Activated naive CD8-positive, alpha-beta T cell treated with anti-CD3 and anti-CD28 coated beads for 36 hours (primary cell): Measurements from ENCODE around the gene SAFB. TPM values are rescaled to one million over a fixed set of nuclear protein-coding genes. Genes with fewer than 3 reads are reported as not detected.

Source experiments
- DNase-seq: peaks from one replicate; pipeline ENCODE4 v3.0.0; 2021
- H3K27ac Mint-ChIP-seq: one replicate; pipeline ENCODE4 v1.8.0; 2022; ENCODE audit warnings: mild to moderate bottlenecking, moderate library complexity, mixed read lengths
- H3K27me3 Mint-ChIP-seq: one replicate; pipeline ENCODE4 v1.8.0; 2022; ENCODE audit warnings: mild to moderate bottlenecking, mixed read lengths
- H3K36me3 Mint-ChIP-seq: one replicate; pipeline ENCODE4 v1.8.0; 2021; ENCODE audit warnings: mild to moderate bottlenecking, mixed read lengths
- H3K4me1 Mint-ChIP-seq: one replicate; pipeline ENCODE4 v1.8.0; 2021; ENCODE audit warnings: mixed read lengths
- H3K4me3 Mint-ChIP-seq: one replicate; pipeline ENCODE4 v1.8.0; 2022; ENCODE audit warnings: mild to moderate bottlenecking, moderate library complexity, mixed read lengths
- H3K9me3 Mint-ChIP-seq: one replicate; pipeline ENCODE4 v1.8.0; 2022; ENCODE audit warnings: mixed read lengths
- total RNA-seq, 2 experiments: library from RNA; stranded (reverse); gene quantifications; one replicate each; pipeline ENCODE4 v1.2.3, GENCODE V29; 2021

Gene SAFB
- 100 to 1,000 TPM; 123 to 133 TPM for total RNA-seq

DNA sequence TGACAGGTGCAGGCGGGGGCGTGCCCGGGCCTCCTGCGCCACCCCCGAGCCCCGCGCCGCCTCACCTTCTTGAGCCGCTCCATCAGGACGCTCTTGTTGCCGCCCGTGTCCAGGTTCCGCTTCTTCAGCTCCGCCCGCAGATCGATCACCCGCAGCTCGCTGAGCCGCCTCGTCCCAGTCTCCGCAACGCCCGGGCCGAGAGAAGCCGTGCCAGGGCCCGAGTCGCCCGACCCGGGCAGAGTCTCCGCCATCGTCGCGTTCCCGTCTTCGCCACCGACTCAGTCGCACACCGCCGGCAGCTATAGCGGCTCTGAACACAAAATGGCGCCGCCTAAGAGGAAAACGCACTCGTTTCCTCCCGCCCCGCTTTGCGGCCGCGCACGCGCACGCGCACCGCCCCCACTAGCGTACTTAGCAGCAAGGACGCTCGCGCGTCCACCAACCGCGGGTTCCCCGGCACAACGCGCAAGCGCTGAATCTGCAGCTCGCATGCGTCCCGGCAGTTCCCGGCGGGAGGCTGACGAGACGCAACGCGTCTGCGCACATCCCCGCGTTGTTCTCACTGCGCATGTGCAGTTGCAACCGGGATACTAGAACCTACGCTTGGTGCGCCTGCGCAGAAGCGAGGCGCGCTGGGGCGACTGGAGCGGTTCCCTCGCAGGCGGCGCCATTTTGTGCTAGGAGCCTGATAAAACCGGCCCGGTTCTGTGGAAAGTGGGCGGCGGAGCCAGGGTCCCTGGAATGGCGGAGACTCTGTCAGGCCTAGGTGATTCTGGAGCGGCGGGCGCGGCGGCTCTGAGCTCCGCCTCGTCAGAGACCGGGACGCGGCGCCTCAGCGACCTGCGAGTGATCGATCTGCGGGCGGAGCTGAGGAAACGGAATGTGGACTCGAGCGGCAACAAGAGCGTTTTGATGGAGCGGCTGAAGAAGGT, at the start of gene SAFB, which contains the start of gene SAFB2:
SAFB (plus strand) TSS at position 619 of the 932 bp plus-strand sequence; CDS start at position 742, 123 bp downstream.
SAFB2 (minus strand) TSS at position 312 of the 932 bp plus-strand sequence; CDS start at position 251, 61 bp downstream.
- H3K27ac Mint-ChIP-seq = peak within 1 kb of the TSS; percentile 100
- peak within 1 kb of the TSS; percentile 100 for H3K4me3 Mint-ChIP-seq
- no peaks in the 10 kb centered on the region for H3K9me3 Mint-ChIP-seq
- peaks cover 69% of the 10 kb centered on the region for H3K36me3 Mint-ChIP-seq
- H3K4me1 Mint-ChIP-seq = peaks cover 56% of the 10 kb centered on the region
- peak; percentile 100 for DNase-seq
- peaks cover 6% of the 10 kb centered on the region for H3K27me3 Mint-ChIP-seq

- Mint-ChIP-seq H3K27ac (no peak overlapping the region), H3K4me3 (no peak overlapping the region), H3K4me1 (peaks cover 5% of the 10 kb centered on the region), H3K9me3 (no peaks in the 10 kb centered on the region), H3K36me3 (peaks cover 2% of the 10 kb centered on the region), H3K27me3 (no peaks in the 10 kb centered on the region)
- no peak for DNase-seq
These were observed 47.3 kb upstream of the SAFB start for GRCh38 chr19:5575590-5575989.

- Mint-ChIP-seq H3K9me3 (no peaks in the 10 kb centered on the region), H3K27ac (no peak overlapping the region), H3K4me3 (no peak overlapping the region), H3K36me3 (peaks cover 4% of the 10 kb centered on the region), H3K4me1 (peaks cover 5% of the 10 kb centered on the region), H3K27me3 (no peaks in the 10 kb centered on the region)
- peak; percentile 73 for DNase-seq
These were observed 44.6 kb upstream of the SAFB start for GRCh38 chr19:5578097-5578846.

DNA sequence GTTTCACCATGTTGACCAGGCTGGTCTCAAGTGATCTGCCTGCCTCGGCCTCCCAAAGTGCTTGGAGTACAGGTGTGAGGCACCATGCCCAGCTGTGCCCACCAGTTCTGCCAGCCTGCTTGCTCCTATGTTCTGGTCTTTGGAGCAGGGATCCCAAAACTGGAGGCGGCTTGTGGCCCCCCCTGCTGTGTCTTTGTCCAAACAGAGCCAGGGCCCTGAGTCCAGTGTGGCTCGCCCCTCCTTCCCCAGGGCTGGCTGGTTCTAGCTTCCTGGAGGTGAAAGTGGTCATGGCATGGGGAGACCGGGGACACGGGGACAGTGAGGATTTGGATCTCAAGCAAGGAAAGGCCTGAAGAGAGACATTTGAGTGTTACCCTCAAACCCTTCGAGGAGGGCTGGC, 43.6 kb upstream of the SAFB start:
- Mint-ChIP-seq H3K4me1 (peaks cover 5% of the 10 kb centered on the region), H3K36me3 (peaks cover 4% of the 10 kb centered on the region), H3K4me3 (no peak overlapping the region), H3K27me3 (no peaks in the 10 kb centered on the region), H3K9me3 (no peaks in the 10 kb centered on the region), H3K27ac (no peak overlapping the region)
- DNase-seq = no peak

GRCh38 chr19:5579697-5580096, 43.2 kb upstream of the SAFB start:
- Mint-ChIP-seq H3K4me1 (peaks cover 5% of the 10 kb centered on the region), H3K4me3 (no peak overlapping the region), H3K36me3 (peaks cover 2% of the 10 kb centered on the region), H3K9me3 (no peaks in the 10 kb centered on the region), H3K27ac (no peak overlapping the region), H3K27me3 (no peaks in the 10 kb centered on the region)
- DNase-seq = no peak

- Mint-ChIP-seq H3K4me3 (no peak overlapping the region), H3K4me1 (peaks cover 5% of the 10 kb centered on the region), H3K27me3 (no peaks in the 10 kb centered on the region), H3K27ac (no peak overlapping the region), H3K36me3 (peaks cover 2% of the 10 kb centered on the region), H3K9me3 (no peaks in the 10 kb centered on the region)
- no peak for DNase-seq
These were observed 42.7 kb upstream of the SAFB start for GRCh38 chr19:5580161-5580571.

- Mint-ChIP-seq H3K4me1 (peaks cover 16% of the 10 kb centered on the region), H3K27me3 (no peaks in the 10 kb centered on the region), H3K36me3 (peaks cover 25% of the 10 kb centered on the region), H3K4me3 (peak overlapping the region; percentile 53), H3K9me3 (no peaks in the 10 kb centered on the region), H3K27ac (peak overlapping the region; percentile 88)
- peak; percentile 70 for DNase-seq
These were observed 37.2 kb upstream of the SAFB start for GRCh38 chr19:5585461-5586299.

GRCh38 chr19:5586300-5587070, 36.4 kb upstream of the SAFB start:
- Mint-ChIP-seq H3K27me3 (no peaks in the 10 kb centered on the region), H3K9me3 (no peaks in the 10 kb centered on the region), H3K4me3 (peak overlapping the region; percentile 10), H3K27ac (peak overlapping the region; percentile 42), H3K36me3 (peaks cover 25% of the 10 kb centered on the region), H3K4me1 (peaks cover 16% of the 10 kb centered on the region)
- no peak for DNase-seq

DNA sequence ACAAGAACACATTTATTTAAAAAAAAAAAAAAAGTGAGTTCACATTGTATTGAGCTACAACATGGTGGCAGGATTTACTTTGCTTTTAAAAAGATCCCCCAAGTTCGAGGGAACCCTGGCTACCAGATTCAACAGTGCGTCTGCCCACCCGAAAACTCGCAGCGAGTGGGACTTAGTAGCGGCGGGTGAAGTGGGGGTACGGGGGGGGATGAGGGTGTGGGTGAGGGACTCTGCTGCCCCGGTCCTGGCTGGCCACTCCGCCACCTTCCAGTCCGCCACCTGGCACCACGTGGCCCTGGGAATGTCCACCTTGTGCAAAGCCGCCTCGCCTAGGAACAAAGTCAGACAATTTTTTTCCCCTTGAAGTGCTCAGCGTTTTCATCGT, 35.8 kb upstream of the SAFB start:
- DNase-seq = no peak
- no peak overlapping the region for H3K27ac Mint-ChIP-seq
- H3K27me3 Mint-ChIP-seq = no peaks in the 10 kb centered on the region
- H3K4me1 Mint-ChIP-seq = peaks cover 16% of the 10 kb centered on the region
- H3K4me3 Mint-ChIP-seq = no peak overlapping the region
- H3K9me3 Mint-ChIP-seq = no peaks in the 10 kb centered on the region
- peaks cover 25% of the 10 kb centered on the region for H3K36me3 Mint-ChIP-seq

- no peaks in the 10 kb centered on the region for H3K27me3 Mint-ChIP-seq
- peaks cover 16% of the 10 kb centered on the region for H3K4me1 Mint-ChIP-seq
- peaks cover 28% of the 10 kb centered on the region for H3K36me3 Mint-ChIP-seq
- no peaks in the 10 kb centered on the region for H3K9me3 Mint-ChIP-seq
- H3K4me3 Mint-ChIP-seq = no peak overlapping the region
- DNase-seq = no peak
- H3K27ac Mint-ChIP-seq = no peak overlapping the region
These were observed 35.2 kb upstream of the SAFB start for GRCh38 chr19:5587661-5588060.

DNA sequence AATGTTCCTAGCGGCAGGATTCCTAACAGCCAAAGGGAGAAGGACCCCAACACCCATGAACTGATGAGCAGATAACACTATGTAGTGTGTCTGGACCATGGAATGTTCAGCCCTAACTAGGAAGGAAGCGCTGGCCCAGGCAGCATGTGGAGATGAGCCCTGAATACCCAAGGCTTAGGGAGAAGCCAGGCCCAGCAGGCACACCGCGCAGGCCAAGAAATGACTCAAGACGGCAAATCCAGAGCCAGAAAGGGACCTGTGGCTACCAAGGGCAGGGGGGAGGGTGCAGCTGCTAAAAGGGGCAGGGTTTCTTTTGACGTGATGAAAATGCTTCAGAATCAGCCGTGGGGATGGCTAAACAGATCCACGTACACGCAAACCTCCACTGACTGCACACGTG, 34.4 kb upstream of the SAFB start:
- H3K4me1 Mint-ChIP-seq = peaks cover 16% of the 10 kb centered on the region
- no peaks in the 10 kb centered on the region for H3K27me3 Mint-ChIP-seq

GRCh38 chr19:5588906-5589676, 33.8 kb upstream of the SAFB start:
- DNase-seq = no peak
- H3K4me1 Mint-ChIP-seq = peaks cover 16% of the 10 kb centered on the region
- peaks cover 28% of the 10 kb centered on the region for H3K36me3 Mint-ChIP-seq
- H3K4me3 Mint-ChIP-seq = no peak overlapping the region
- H3K27me3 Mint-ChIP-seq = no peaks in the 10 kb centered on the region
- peak overlapping the region; percentile 38 for H3K27ac Mint-ChIP-seq
- H3K9me3 Mint-ChIP-seq = no peaks in the 10 kb centered on the region

More for the DNA sequence above, 34.4 kb upstream of the SAFB start:
- no peaks in the 10 kb centered on the region for H3K9me3 Mint-ChIP-seq
- peaks cover 28% of the 10 kb centered on the region for H3K36me3 Mint-ChIP-seq
- H3K27ac Mint-ChIP-seq = peak overlapping the region; percentile 38
- no peak for DNase-seq
- no peak overlapping the region for H3K4me3 Mint-ChIP-seq

GRCh38 chr19:5590151-5590864, 32.6 kb upstream of the SAFB start:
- H3K4me1 Mint-ChIP-seq = peaks cover 16% of the 10 kb centered on the region
- no peaks in the 10 kb centered on the region for H3K27me3 Mint-ChIP-seq
- H3K36me3 Mint-ChIP-seq = peaks cover 32% of the 10 kb centered on the region
- no peak overlapping the region for H3K4me3 Mint-ChIP-seq
- DNase-seq = no peak
- H3K27ac Mint-ChIP-seq = no peak overlapping the region
- no peaks in the 10 kb centered on the region for H3K9me3 Mint-ChIP-seq
